Suprapubic skin (tissue), 3 donors: Measurements from ENCODE around the gene BCAT1.

Experiments
- EP300 ChIP-seq: sonication (generic); formaldehyde crosslinking; IDR thresholded peaks from one replicate; pipeline ENCODE4 v1.6.1; 2017; ENCODE audit warnings: antibody characterized with exemption
- TF ChIP-seq, protein P1 (sequence below), 2 donors: fragments of 200-600 bp in 1 of 2; fragments of 450-650 bp in 1 of 2; sonication (generic) in 1 of 2; IDR thresholded peaks; one replicate each; pipeline ENCODE4 v1.5.1; 2016 to 2019; ENCODE audit warnings: antibody characterized with exemption in 2 of 2, mild to moderate bottlenecking in 1 of 2, moderate library complexity in 1 of 2

DNA sequence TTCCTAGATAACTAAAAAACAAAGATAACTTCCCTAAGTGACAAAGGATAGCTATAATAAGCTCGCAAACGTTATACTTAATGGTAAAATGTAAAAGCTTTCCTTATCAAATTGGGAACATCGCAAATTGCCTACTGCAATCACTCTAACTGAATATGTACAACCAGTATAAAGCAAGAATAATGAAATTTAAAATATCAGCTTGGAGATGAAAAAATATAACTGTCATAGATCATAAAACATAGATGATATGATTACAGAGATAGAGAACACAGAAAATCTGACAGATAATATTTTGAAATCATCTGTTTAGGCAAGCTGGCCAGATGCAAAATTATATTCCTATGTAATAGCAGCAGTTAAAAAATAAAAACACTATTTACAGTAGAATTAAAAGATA, 64.0 kb downstream of the BCAT1 start:
- TF ChIP-seq, protein P1, sequence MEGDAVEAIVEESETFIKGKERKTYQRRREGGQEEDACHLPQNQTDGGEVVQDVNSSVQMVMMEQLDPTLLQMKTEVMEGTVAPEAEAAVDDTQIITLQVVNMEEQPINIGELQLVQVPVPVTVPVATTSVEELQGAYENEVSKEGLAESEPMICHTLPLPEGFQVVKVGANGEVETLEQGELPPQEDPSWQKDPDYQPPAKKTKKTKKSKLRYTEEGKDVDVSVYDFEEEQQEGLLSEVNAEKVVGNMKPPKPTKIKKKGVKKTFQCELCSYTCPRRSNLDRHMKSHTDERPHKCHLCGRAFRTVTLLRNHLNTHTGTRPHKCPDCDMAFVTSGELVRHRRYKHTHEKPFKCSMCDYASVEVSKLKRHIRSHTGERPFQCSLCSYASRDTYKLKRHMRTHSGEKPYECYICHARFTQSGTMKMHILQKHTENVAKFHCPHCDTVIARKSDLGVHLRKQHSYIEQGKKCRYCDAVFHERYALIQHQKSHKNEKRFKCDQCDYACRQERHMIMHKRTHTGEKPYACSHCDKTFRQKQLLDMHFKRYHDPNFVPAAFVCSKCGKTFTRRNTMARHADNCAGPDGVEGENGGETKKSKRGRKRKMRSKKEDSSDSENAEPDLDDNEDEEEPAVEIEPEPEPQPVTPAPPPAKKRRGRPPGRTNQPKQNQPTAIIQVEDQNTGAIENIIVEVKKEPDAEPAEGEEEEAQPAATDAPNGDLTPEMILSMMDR (IDR thresholded peaks at IDR 0.05): no peak
- no peak for TF ChIP-seq EP300
